HG02870 (cell line): ENCODE measurements around the gene ST6GALNAC3.

Experiments used
- ATAC-seq: cut with Tn5 transposase; IDR thresholded peaks from one replicate; pipeline ENCODE4 v1.9.1; 2021; ENCODE audit warnings: mild to moderate bottlenecking, moderate library complexity; ENCODE audit not compliant: unreplicated experiment

Gene ST6GALNAC3

GRCh38 chr1:76279101-76279748 is 204.7 kb downstream of the ST6GALNAC3 start:
- no peak for ATAC-seq

DNA sequence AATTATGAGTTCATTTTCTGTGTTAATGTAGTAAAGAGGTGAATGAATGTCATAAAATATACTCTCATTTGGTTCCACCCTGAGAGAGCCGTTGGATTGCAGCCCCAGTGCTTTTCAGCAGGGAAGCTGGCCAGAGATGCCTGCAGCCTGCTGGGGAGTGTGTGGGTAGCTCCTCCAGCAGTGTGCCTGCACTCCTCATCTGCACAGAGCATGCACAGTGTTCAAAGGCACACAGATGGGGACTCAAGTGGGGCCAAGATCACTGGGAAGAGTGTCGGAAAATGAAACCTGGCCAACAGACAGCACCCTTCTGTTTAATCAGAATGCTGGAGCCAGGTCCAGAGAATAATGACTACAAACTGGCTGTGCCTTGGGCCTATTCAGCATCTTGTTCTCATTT is 206.8 kb downstream of the ST6GALNAC3 start:
- ATAC-seq: no peak

DNA sequence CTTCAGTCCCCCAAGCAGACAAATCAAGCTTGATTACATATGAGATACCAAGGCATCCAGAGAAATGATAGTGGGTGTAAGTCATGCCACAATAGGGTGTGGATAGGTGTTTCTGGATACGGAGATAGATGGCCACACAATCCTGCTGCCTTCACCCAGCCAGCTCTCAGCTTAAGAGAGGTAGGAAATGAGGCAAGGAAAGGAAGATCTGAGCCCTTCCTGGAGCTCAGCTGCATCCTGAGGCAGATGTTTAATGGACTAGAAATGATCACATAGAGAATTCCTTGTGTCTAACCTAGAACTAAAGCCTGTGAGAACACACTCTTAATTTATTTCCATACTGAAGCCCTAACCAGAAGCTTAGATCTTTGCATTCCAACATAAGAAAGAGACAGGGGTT is 210.3 kb downstream of the ST6GALNAC3 start:
- no peak for ATAC-seq

DNA sequence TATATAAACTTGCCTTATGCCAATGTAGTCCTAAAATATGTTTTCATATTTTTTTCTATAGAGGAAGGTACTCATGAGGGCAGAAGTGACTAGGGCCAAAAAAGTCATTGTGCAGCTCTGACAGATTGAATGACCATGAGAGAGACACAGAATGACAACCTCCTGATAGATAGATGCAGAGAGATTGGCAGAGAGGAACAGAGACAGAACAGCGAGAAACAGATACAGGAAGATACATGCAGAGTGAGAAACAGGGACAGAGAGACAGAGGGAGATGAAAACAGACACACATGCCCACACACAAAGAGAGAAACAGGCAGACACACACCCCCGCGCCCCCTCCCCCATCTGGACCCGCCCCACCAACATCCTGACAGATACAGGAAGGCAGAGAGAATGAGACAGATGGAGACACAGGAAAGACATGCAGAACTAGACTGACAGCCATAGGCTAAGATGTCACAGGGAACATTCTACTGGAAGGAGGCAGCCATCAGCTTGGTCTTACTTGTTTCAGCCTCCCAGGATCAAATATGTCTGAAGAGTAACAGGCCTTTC is 211.1 kb downstream of the ST6GALNAC3 start:
- no peak for ATAC-seq

GRCh38 chr1:76287917-76288316 is 213.4 kb downstream of the ST6GALNAC3 start:
- ATAC-seq: no peak

GRCh38 chr1:76288758-76289483 is 214.4 kb downstream of the ST6GALNAC3 start:
- ATAC-seq: no peak

DNA sequence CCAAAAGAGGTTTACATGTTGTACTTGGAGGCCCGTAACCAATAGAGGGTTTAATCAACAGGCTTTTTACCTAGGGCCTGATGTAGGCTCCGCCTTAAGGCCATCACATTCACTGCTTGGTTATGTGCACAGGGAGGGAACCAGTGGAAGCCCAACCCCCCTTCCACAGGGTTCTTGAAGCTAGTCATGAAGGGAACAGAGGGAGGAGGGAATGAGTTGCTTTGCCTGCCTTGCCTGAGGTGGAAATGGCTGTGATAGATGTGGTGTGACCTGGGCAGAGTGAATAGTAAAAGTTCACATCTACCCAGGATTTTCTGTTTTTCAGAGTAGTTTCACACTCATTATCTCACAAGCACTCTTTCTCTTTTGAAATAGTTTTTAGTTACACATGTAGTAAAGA is 215.1 kb downstream of the ST6GALNAC3 start:
- no peak for ATAC-seq

DNA sequence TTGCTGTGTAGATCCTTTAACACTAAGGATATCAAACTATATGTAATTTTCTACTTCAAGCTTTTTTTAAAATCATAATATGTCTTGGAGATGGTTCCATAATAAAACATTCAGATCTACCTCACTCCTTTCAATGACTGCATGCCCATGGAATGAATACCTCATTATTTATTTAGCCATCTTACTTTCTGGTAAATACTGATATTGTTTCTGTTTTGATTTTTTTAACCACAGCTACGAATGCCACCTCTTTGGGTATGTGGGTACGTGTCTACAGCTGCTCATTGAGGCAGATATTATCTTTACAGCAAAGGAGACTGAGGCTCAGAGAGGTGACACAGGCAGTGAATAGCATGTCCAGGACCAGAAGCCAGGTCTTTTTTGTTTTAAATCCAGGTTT is 215.7 kb downstream of the ST6GALNAC3 start:
- no peak for ATAC-seq

GRCh38 chr1:76291191-76291590 is 216.6 kb downstream of the ST6GALNAC3 start:
- no peak for ATAC-seq

DNA sequence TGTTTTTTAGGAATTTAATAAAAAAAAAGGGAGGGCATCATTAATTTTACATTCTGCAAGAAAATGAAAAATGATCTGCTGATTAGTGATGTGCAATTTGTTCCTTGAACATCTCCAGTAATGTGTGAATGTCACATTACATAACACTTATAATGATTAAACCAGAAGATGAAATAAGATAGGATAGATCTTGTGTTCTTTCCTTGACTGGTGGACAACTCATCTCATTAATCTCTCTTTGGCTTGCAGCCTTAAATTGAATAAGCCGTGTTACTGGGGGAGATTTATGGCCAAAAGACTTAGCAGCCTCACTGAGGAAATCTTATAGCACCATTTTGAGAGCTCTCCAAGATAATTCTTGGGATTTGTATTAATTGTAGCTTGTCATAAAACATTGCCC is 217.2 kb downstream of the ST6GALNAC3 start:
- ATAC-seq: no peak

GRCh38 chr1:76292418-76293184 is 218.1 kb downstream of the ST6GALNAC3 start:
- ATAC-seq: no peak

DNA sequence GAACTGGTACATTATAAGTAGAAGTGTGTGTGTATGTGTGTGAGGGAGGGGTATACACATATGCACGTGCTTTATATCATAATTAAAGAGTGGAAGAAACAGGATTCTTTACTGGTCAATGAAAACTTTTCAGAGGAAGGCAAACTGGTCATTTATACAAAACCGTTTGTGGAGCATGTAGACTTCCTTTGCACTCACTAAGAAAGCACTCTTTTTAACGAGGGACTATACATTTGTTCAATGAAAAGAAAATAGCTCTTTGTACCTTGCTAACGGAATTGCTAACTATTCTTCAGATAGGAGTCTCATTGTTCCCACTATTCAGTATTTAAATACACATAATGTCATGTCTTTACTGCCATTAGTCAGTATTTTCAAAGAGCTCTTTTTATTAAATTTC is 219.3 kb downstream of the ST6GALNAC3 start:
- ATAC-seq: no peak

- peak; percentile 95 for ATAC-seq
These were observed 220.1 kb downstream of the ST6GALNAC3 start for GRCh38 chr1:76294482-76295194.

GRCh38 chr1:76298399-76298798 is 223.9 kb downstream of the ST6GALNAC3 start:
- no peak for ATAC-seq

DNA sequence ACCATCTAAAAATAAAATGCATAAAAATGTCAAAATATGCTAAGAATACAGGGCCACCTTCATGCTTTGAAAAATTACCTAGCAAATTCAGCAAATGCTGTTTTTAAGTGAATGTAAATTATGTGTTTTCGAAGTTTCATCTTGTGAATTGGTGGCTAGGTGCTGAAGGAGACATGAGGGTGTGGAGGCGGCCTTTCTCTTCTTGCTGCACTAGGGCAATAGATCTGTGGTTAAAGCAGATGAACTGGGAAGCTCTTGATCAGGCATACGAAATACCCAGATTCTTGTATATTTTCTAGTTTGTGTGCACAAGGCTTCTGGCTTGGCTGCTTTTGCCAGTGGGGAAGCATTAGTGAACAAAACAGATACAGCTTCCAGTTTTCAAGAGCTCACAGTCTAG is 224.5 kb downstream of the ST6GALNAC3 start:
- ATAC-seq: no peak

GRCh38 chr1:76300556-76300955 is 226.0 kb downstream of the ST6GALNAC3 start:
- no peak for ATAC-seq

DNA sequence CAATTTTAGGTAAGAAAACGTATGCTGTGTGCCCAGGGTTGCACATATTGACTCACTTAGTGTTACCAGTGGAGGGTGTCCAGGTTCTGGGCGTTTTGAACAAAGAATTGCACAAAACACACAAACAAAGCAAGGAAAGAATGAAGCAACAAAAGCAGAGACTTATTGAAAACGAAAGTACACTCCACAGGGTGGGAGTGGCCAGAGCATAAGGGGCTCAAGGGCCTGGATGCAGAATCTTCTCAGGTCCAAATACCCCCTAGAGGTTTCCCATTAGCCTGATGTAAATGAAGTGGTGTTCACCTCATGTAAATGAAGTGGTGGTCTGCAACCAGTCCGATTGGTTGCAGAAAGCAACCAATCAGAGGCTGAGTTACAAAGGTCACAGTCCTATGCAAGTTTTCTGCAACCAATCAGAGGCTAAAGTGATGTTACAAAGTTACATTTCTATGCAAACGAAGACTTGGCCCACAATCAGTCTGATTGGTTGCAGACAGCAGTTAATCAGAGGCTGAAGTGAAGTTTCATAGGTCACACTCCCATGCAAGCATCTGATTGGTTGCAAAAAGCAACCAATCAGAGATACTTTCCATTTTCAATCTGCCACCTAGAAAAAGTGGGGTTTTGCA is 228.3 kb downstream of the ST6GALNAC3 start:
- no peak for ATAC-seq

GRCh38 chr1:76303340-76303717 is 228.8 kb downstream of the ST6GALNAC3 start:
- ATAC-seq: no peak

GRCh38 chr1:76313304-76313703 is 238.8 kb downstream of the ST6GALNAC3 start:
- ATAC-seq: no peak

GRCh38 chr1:76314730-76315129 is 240.2 kb downstream of the ST6GALNAC3 start:
- no peak for ATAC-seq
